IPS DF 19.7 (cell line): Measurements from ENCODE around the gene CLIP4.

Source experiments
- DNase-seq: peaks from one replicate; pipeline ENCODE4 v3.0.0-alpha.2; 2013; ENCODE audit warnings: low read depth, low spot score

Gene CLIP4

DNA sequence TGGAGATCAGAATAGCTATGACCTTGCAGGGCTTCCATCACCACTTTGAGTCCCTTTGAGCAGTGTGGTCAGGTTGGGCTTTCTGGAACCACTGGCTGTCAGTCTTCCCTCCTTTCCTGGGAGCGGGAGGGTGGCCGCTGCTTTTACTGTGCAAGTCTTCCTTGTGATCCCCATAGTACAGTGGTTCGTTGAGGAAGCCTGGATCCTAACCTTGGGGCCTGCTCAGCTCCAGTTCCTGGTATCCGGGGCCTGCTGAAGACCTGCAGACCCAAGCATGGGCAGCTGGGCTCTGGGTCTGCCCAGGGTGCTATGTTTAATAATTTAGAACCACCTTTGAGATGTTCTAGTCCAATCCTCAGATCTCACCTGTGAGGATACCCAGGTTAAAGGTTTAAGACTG, 104.2 kb downstream of the CLIP4 start:
- DNase-seq, result no peak

- no peak for DNase-seq
These were observed 105.5 kb downstream of the CLIP4 start for GRCh38 chr2:29220506-29221270.

- no peak for DNase-seq
These were observed 107.4 kb downstream of the CLIP4 start for GRCh38 chr2:29222381-29223179.

DNA sequence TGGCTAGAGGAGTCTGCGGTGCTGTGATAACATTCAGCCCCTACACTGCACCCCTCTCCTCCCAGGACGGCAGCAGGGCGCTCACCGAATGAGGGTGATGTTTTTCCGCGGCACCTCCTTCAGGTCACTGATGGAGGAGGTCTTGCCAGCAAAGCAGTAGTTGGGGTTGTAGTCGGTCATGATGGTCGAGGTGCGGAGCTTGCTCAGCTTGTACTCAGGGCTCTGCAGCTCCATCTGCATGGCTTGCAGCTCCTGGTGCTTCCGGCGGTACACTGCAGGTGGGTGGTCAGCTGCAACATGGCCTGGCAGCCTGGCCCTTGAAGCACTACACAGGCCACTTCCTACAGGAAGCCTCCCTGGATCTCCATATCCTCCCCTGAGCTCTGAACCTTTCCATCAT, 108.0 kb downstream of the CLIP4 start:
- DNase-seq, result no peak

DNA sequence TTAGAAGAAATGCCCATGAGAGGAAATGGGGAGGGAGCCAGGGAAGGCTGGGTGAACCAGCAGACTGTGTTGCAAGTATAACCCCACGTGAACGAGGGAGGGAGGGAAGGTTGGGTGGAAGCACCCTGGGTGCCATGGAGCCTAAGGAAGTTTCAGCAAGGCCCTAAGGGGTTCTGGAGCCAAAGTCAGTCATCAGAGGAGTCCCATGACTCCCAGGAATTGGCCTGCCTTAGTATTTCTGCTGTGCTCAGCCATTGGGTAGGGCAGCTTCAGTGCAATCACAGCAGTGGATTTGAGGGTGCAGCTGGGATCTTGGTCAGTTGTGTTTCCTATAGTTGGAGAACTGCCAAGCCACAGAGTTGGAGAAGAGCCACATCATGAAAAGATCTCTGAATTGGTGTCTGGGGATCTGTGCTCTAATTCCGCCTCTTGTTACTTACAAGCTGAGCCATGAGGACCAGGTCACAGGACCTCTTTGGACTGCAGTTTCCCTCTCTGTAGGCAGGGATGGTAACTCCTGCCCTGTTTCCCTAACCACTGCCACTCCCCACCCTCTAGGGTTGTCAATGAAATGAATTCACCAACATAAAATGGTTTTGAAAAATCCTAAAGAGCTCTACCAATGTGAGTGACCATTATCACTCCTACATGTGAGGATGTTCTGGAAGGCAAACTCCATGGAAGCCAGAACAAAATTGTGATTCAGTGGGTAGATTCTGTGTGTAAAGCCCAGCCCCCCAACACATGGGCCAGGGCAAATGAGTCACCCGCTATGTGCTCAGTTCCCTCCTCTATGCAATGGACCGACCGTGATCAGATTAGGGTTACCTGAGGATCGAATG, 108.9 kb downstream of the CLIP4 start:
- DNase-seq, result no peak

DNA sequence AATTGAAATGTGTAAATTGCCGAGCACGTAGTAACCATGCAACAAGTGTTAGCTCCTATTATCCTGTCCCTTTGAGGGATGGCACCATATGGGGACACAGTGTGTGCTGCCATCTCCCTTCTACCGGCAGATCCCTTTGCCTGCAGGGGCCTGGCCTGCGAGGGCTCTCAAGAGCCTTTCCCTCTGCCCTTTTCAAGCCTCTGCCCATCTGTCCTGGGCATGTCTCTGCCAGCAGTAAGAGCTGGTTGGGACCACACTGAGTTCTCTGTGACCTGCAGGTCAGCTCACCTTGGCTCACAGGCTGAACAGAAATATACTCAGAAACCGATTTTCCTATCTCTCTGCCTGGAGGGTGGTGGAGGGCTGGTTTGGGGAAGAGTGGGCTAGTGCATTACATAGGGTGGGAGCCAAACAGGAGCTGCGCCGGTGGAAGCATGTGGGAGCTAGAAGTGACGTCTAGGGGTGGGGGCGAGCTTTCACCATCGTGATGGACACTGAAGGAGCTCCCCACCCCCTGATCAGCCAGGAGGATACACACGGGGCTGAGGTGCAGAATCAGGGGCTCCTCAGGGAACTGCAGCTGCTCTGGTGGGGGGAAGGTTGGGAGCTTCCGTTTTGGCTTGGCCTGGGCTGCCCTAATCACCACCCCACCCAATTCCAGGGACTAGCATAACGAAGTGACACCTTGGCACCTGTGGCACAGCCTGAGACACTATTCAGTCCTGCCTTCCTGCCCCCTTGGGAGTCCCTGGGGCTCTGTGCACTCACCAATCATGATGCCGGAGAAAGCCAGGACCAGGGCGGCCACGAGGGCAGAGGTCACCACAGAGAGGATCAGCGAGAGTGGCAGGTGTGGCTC, 109.7 kb downstream of the CLIP4 start:
- DNase-seq, result no peak

- no peak for DNase-seq
These were observed 110.6 kb downstream of the CLIP4 start for GRCh38 chr2:29225814-29226213.

- DNase-seq, result no peak
These were observed 111.2 kb downstream of the CLIP4 start for GRCh38 chr2:29226375-29226774.

- no peak for DNase-seq
These were observed 111.6 kb downstream of the CLIP4 start for GRCh38 chr2:29226808-29227207.

DNA sequence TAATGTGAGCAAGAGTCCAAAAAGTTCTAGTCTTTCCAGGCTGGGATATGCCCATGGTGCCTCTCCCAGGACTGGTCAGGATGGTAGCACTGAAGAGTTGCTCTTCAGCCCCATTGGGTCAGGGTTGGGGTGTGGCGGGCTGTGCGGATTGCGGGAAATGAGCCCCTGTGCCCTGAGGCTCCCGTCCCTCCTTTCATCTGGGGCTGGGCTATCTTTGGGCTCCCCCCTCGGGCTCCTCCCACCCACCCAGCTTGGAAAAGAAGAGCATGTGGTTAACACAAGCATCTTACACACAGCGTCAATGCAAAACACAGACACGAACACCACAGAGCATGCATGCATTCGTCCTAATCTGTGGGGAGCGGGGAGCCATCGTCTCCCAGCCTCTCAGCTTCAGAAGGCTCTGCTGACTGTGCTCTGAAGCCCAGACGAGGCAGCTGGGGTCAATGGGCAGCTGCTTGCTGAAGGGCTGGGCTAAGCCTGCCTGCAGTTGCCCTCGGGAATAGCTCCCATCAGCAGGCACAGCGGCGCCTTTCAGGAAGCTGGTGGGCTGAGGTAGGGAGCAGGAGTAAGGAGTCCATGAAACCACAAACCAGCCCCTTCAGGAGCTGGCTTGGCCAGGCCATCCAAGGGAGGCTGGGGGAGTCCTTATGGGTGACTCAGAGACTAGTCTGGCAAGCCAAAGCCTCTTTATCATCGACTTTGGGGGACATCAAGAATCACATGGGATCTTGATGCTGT, 112.9 kb downstream of the CLIP4 start:
- DNase-seq, result no peak

- DNase-seq, result no peak
These were observed 113.7 kb downstream of the CLIP4 start for GRCh38 chr2:29228947-29229346.

GRCh38 chr2:29229640-29230039, 114.4 kb downstream of the CLIP4 start:
- no peak for DNase-seq

GRCh38 chr2:29232041-29232440, 116.8 kb downstream of the CLIP4 start:
- no peak for DNase-seq

DNA sequence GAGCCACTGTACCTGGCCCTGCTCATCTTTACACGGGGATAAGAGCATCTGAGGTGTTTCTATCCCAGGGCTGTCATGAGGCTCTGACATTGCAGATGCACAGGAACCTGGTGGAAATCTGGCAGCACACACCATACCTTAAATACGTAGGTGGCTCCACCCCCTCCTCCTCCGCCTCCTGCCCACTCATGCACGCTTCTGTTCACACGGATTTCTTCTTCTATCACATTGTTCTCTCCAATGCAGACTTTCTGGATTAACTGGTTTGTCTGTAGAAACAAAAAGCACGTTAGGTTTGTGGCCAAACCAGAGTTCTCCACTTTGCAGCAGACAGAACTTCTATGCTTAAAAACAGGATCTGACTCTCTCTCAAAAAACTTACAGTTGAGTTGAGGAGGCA, 118.2 kb downstream of the CLIP4 start:
- DNase-seq, result no peak

DNA sequence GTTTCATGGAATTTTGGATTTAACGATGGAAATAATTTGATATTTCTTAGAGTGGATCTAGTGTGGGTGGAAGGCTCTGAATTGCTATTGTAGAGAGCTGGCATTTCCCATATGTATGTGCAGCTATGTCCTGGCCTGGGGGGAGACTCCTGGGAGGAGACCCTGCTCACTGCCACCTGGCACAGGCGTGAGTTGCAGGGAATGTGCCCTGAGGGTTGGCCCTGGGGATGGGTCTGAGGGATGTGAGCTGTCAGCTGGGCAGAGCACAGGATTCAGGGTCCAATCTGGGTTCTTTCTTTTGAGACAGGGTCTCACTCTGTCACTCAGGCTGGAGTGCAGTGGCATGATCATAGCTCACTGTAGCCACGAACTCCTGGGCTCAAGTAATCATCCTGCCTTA, 120.2 kb downstream of the CLIP4 start:
- no peak for DNase-seq

DNA sequence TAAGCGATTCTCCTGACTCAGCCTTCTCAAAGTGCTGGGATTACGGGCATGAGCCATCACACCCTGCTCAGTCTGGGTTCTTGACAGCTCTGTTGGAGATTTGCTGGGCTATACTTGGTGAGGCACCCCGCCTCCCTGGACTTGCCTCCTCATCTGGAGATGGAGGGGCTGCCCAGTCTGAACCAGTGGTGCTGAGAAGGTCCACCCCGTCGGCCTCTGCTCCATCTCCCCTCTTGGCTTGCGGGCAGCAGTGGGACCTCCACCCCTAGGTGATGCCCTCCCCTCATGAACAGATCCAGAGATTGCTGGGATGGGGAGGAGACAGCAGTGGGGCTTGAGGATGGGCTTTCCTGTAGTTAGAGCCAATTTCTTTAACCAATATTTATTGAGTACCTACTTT, 120.9 kb downstream of the CLIP4 start:
- no peak for DNase-seq

GRCh38 chr2:29238497-29238896, 123.3 kb downstream of the CLIP4 start:
- DNase-seq, result peak; percentile 28
